Body of pancreas (tissue), 4 donors: ENCODE measurements around the gene NAP1L5. TPM values are rescaled to one million over a fixed set of nuclear protein-coding genes. Genes with fewer than 3 reads are reported as not detected.
A peak's percentile ranks its signal among the peaks of the same experiment; 100 is the strongest.

ENCODE experiments used
- ATAC-seq: fragments of 150-250 bp; one replicate; pipeline ENCODE4 v1.9.1; 2016
- DNase-seq, 4 donors: peaks; one replicate each; pipeline ENCODE4 v3.0.0-alpha.2; 2019
- H3K27ac ChIP-seq, 4 donors: fragments of 200-600 bp; sonication (generic); 1 replicate in 3 of 4; 2 replicates in 1 of 4; pipeline versions ENCODE4 v1.5.1 to v1.6.1; 2016 to 2019; ENCODE audit warnings: mild to moderate bottlenecking in 1 of 4, mixed read lengths in 1 of 4, moderate library complexity in 1 of 4
- H3K27me3 ChIP-seq, 2 donors: fragments of 200-600 bp; sonication (generic); one replicate each; pipeline ENCODE4 v1.6.0; 2016; ENCODE audit warnings: mild to moderate bottlenecking in 1 of 2
- H3K36me3 ChIP-seq, 2 donors: fragments of 200-600 bp; sonication (generic); replicated peaks in 1 of 2; 2 replicates each; pipeline ENCODE4 v1.5.1; 2016; ENCODE audit warnings: low read depth in 2 of 2; ENCODE audit not compliant: insufficient read depth in 1 of 2
- H3K4me1 ChIP-seq: fragments of 200-600 bp; sonication (generic); one replicate; pipeline ENCODE4 v1.6.0; 2016
- H3K4me3 ChIP-seq, 2 donors: fragments of 200-600 bp; sonication (generic); 1 replicate in 1 of 2; 2 replicates in 1 of 2; pipeline ENCODE4 v1.5.1; 2016 to 2019
- H3K9me3 ChIP-seq, 3 donors: fragments of 200-600 bp; sonication (generic); 1 replicate in 2 of 3; 2 replicates in 1 of 3; pipeline ENCODE4 v1.5.1; 2016
- CTCF ChIP-seq, 7 experiments: fragments of 450-650 bp in 4 of 7; fragments of 200-600 bp in 3 of 7; sonication (generic) in 3 of 7; IDR thresholded peaks; one replicate each; pipeline ENCODE4 v1.5.1; 2016 to 2019; ENCODE audit warnings: antibody characterized with exemption in 7 of 7
- POLR2A ChIP-seq, 3 donors: fragments of 450-650 bp; IDR thresholded peaks; one replicate each; pipeline ENCODE4 v1.6.1; 2016; ENCODE audit warnings: antibody characterized with exemption in 3 of 3, mild to moderate bottlenecking in 2 of 3
- WGBS, 2 donors: methylation state at CpG; one replicate each; pipeline ENCODE4 v1.1.5; 2017; 5-methylcytosine and 5-hydroxymethylcytosine counted together
- intact Hi-C: fragments of 100-400 bp; cut with DNase I; formaldehyde crosslinking; loops from one replicate; pipeline ENCODE4 v1.15.1; 2023
- total RNA-seq, 2 donors: library from RNA; depleted of rRNA; stranded (reverse); fragments of >200 nt; gene quantifications; one replicate each; pipeline ENCODE4 v1.1.0, GENCODE V29; 2016

Gene NAP1L5
- total RNA-seq, 2 donors from 2014 or later = 3.1 to 7.3 TPM

- TF ChIP-seq CTCF (IDR thresholded peaks at IDR 0.05) (no peak), POLR2A (IDR thresholded peaks at IDR 0.05) (no peak)
- no peak for DNase-seq
- Histone ChIP-seq H3K9me3 (no peaks in the 10 kb centered on the region), H3K4me1 (no peaks in the 10 kb centered on the region), H3K36me3 (no peaks in the 10 kb centered on the region), H3K27me3 (no peaks in the 10 kb centered on the region), H3K4me3 (no peak overlapping the region), H3K27ac (no peak overlapping the region)
- no peak for ATAC-seq
- intact Hi-C loops = no loop called here
- WGBS, 2 donors = 59 to 64% methylated on average over 3 of the region's 3 CpGs
Observed at GRCh38 chr4:88693792-88694191, 3.8 kb downstream of the NAP1L5 start.

GRCh38 chr4:88690355-88690754, 7.3 kb downstream of the NAP1L5 start:
- DNase-seq (peak in 1 of 4 donors; percentile 4), ATAC-seq (no peak)
- no peak for TF ChIP-seq CTCF (IDR thresholded peaks at IDR 0.05)
- no peak for TF ChIP-seq POLR2A (IDR thresholded peaks at IDR 0.05)
- H3K36me3 ChIP-seq = peaks cover 0 to 4% of the 10 kb centered on the region in 2 donors
- 89 to 97% methylated on average over 3 of the region's 3 CpGs for WGBS, 2 donors
- H3K4me3 ChIP-seq = no peak overlapping the region
- intact Hi-C loops = no loop called here
- H3K27me3 ChIP-seq = no peaks in the 10 kb centered on the region
- no peak overlapping the region for H3K27ac ChIP-seq
- H3K9me3 ChIP-seq = no peaks in the 10 kb centered on the region
- H3K4me1 ChIP-seq = no peaks in the 10 kb centered on the region

GRCh38 chr4:88681209-88681608, 16.4 kb downstream of the NAP1L5 start:
- intact Hi-C loops = no loop called here

GRCh38 chr4:88675543-88675942, 22.1 kb downstream of the NAP1L5 start:
- H3K27me3 ChIP-seq = no peaks in the 10 kb centered on the region
- ATAC-seq = no peak
- intact Hi-C loops = no loop called here
- H3K4me3 ChIP-seq = no peak overlapping the region
- no peak overlapping the region for H3K27ac ChIP-seq
- TF ChIP-seq CTCF (IDR thresholded peaks at IDR 0.05) (no peak), POLR2A (IDR thresholded peaks at IDR 0.05) (no peak)
- H3K4me1 ChIP-seq = no peaks in the 10 kb centered on the region
- WGBS, 2 donors = 66 to 67% methylated on average over 2 of the region's 2 CpGs
- no peak for DNase-seq
- H3K36me3 ChIP-seq = peaks cover 0 to 8% of the 10 kb centered on the region in 2 donors
- H3K9me3 ChIP-seq = no peaks in the 10 kb centered on the region

More at GRCh38 chr4:88681209-88681608, 16.4 kb downstream of the NAP1L5 start:
- H3K27me3 ChIP-seq = no peaks in the 10 kb centered on the region
- no peaks in the 10 kb centered on the region for H3K9me3 ChIP-seq
- WGBS, 2 donors = 95 to 97% methylated on average over 5 of the region's 5 CpGs
- no peak overlapping the region for H3K4me3 ChIP-seq
- H3K27ac ChIP-seq = no peak overlapping the region
- DNase-seq = no peak
- ATAC-seq = no peak
- peaks cover 0 to 12% of the 10 kb centered on the region in 2 donors for H3K36me3 ChIP-seq
- no peaks in the 10 kb centered on the region for H3K4me1 ChIP-seq
- no peak for TF ChIP-seq POLR2A (IDR thresholded peaks at IDR 0.05)
- no peak for TF ChIP-seq CTCF (IDR thresholded peaks at IDR 0.05)

GRCh38 chr4:88674979-88675378, 22.6 kb downstream of the NAP1L5 start:
- Histone ChIP-seq H3K4me3 (no peak overlapping the region), H3K27ac (no peak overlapping the region), H3K36me3 (peaks cover 0 to 8% of the 10 kb centered on the region in 2 donors), H3K27me3 (no peaks in the 10 kb centered on the region), H3K4me1 (no peaks in the 10 kb centered on the region), H3K9me3 (no peaks in the 10 kb centered on the region)
- TF ChIP-seq POLR2A (IDR thresholded peaks at IDR 0.05) (no peak), CTCF (IDR thresholded peaks at IDR 0.05) (no peak)
- intact Hi-C loops = no loop called here
- no peak for DNase-seq
- WGBS, 2 donors = 84 to 92% methylated on average over 2 of the region's 2 CpGs
- ATAC-seq = no peak
